GM18868 (cell line): Measurements from ENCODE around the gene KMT2E.
"Not testable (repeated sequence)": the region's sequence is repeated elsewhere in the genome, so short reads cannot be mapped to it uniquely, and the experiment has no call there.

ENCODE experiments used
- ATAC-seq: cut with Tn5 transposase; IDR thresholded peaks from one replicate; pipeline ENCODE4 v1.9.1; 2021; ENCODE audit warnings: mild to moderate bottlenecking, moderate library complexity; ENCODE audit not compliant: unreplicated experiment

KMT2E gene

GRCh38 chr7:105013816-105014692, at the start of gene KMT2E:
Gene KMT2E (plus strand): TSS chr7:105014205. CDS start chr7:105040953, 26,748 bp downstream.
- ATAC-seq = peak; percentile 26

- ATAC-seq = no peak
Observed at GRCh38 chr7:104964626-104965236, 49.3 kb upstream of the KMT2E start.

DNA sequence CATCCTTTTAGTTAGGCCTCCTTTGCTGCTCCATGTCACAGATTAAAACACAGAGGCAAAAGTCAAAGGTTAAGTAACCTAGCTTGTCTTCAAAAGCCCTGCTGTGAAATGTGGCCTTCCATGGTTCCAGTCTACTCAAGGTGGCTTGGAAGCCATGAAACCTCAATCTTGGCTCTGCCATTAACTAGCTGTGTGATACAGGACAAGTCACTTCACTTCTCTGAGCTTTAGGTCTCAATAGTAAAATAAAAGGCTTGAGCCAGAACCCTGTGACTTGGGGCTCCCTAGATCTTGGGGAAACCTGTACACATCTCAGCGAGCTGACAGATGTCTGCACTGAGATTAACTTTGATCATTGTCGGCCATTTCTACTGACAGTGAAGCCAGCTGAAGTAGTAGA, 48.0 kb upstream of the KMT2E start:
- no peak for ATAC-seq

- no peak for ATAC-seq
Observed at GRCh38 chr7:104967088-104967487, 46.9 kb upstream of the KMT2E start.

DNA sequence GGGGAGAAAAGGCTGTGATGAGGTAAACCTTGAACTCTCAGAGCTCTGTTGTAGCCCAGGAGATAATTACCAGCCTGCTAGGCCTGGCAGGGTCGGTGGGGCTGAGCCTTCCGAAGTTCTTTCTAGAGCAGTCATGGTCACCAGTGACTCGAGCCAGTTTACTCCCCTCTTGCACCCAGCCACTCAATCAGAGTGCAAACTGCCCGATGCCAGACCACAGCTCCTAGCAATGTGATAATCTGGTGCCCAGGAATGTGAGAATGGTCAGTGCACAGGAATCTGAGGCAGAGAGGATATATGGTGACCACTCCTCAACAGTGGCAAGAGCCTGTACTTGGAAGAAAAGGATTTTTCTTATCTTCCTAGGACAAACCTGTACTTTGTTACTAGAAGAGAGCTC, 46.4 kb upstream of the KMT2E start:
- no peak for ATAC-seq

DNA sequence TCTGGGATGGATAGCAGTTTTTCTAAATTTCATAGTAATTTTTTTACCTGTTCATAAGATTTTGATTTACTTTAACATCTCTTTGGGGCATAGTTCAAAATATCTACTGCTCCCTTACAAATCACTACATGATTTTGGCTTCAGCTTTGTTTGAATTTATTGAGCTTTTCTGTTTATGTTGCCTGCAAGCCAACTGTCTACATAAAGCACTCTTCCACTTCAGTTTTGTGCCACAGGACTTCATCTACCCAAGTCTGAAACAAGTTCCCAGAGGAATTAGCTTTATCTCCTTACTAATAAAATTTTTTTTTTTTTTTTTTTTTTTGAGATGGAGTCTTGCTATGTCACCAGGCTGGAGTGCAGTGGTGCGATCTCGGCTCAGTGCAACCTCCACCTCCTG, 45.4 kb upstream of the KMT2E start:
- no peak for ATAC-seq

- no peak for ATAC-seq
Observed at GRCh38 chr7:104969183-104969582, 44.8 kb upstream of the KMT2E start.

DNA sequence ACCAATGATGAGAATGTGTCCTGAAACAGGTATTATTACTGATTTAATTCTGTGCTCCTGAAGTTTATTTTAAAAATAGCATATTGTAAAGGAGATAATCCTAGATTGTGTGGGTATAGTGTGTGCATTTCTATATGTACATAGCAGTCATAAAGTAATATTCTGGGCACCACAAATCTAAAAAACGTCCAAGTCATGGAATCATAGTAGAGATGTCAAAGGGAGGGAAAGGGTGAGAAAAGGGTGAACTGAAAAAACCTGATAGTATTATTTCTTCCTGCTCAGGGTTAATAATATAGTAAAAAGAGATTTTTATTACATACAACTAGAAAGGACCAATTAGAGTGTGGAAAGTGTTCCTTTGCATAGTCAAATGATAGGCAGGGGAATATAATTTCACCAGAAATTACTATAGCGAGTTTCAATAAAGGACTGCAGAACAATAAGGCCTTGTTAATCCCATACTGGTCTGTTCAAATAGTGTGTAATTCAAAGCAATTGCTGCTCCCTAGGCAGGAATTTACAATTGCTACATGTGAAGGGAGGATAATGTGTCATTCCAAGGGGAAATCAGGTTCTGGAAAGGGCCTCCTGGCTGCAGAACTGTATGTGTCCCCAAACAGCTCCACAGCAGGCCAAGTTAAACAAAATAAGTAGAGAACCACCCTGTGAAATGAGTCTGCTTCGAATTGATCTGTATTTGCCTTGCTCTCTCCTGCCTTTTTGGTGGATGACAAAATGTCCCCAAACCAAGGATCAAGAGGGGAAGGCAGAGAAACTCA, 42.5 kb upstream of the KMT2E start:
- ATAC-seq = no peak

- ATAC-seq = no peak
Observed at GRCh38 chr7:104972500-104972899, 41.5 kb upstream of the KMT2E start.

- no peak for ATAC-seq
Observed at GRCh38 chr7:104973227-104973626, 40.8 kb upstream of the KMT2E start.

DNA sequence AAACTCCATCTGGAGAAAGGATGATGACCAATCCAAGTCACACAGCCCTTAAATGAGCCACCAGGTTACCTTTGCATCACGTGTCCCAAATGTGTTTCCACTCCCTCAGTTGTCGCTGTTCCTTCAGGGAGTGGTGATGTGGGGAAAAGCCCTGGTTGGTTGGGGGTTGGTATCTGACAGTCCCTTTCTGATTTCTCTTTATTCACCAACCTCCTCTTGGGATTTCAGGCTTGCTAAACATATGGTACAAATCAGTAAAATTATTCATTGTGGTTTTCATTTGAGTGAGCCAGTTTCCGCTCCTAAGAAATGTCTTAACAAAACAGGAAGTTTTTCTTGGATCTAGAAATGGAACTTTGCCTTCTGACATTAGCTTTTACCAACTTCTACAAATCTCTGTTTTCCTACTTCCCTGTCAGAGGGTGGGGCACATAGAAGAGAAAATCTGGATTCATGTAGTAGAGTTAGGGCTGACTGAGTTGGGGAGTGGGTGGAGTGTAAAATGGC, 40.0 kb upstream of the KMT2E start:
- no peak for ATAC-seq

DNA sequence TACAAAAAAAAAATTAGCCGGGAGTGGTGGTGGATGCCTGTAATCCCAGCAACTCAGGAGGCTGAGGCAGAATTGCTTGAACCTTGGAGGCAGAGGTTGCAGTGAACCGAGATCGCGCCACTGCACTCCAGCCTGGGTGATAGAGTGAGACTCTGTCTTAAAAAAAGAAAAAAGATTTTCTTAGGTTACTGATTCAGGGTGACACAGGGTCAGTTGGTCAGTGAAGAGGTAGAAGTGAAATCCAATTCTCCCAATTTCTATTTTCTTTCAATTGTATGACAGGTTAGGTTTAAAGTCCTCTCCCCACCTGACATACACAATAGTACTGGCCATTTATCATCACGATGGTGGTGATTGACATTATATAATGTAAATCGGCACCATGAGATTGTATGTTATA, 38.5 kb upstream of the KMT2E start:
- ATAC-seq = not testable (repeated sequence)

- ATAC-seq = no peak
Observed at GRCh38 chr7:104976966-104977636, 36.9 kb upstream of the KMT2E start.

DNA sequence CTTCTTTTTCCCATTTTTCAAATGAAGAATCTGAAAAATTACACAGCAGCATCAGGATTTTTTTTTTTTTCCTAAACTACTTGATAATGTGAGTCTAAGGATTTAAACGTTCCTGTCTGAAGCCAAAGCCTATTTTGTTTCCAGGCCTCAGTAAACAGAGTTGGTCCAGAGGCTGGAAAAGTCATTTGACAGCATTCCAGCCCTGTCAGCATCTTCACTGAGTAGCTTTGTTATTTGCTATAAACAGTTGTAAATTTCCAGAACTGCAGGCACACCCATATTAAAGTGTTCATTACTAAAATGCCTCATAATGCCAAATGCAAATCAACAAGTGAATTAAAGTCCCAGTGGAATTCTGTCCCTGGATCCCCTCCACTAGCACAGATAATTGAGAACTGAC, 35.5 kb upstream of the KMT2E start:
- ATAC-seq = no peak

- no peak for ATAC-seq
Observed at GRCh38 chr7:104979167-104979841, 34.7 kb upstream of the KMT2E start.

GRCh38 chr7:104980440-104980839, 33.6 kb upstream of the KMT2E start:
- ATAC-seq = no peak

- ATAC-seq = no peak
Observed at GRCh38 chr7:104980841-104981671, 32.9 kb upstream of the KMT2E start.

DNA sequence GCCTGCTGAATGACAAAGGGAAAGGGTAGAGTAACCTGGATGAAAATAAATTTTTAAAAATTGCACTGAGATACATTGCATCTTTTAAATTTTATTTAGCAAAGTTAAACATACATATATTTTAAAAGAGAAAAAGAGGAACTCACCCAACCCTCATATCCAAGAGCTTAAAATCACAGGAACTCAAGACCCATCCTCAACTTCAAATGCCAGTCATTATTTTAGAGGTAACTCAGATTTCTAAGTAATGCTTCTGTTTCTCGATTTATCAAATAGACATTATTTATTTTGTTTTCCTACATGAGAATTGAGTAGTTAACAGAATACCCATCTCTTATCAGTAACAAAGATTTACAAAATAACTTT, 32.4 kb upstream of the KMT2E start:
- ATAC-seq = no peak

DNA sequence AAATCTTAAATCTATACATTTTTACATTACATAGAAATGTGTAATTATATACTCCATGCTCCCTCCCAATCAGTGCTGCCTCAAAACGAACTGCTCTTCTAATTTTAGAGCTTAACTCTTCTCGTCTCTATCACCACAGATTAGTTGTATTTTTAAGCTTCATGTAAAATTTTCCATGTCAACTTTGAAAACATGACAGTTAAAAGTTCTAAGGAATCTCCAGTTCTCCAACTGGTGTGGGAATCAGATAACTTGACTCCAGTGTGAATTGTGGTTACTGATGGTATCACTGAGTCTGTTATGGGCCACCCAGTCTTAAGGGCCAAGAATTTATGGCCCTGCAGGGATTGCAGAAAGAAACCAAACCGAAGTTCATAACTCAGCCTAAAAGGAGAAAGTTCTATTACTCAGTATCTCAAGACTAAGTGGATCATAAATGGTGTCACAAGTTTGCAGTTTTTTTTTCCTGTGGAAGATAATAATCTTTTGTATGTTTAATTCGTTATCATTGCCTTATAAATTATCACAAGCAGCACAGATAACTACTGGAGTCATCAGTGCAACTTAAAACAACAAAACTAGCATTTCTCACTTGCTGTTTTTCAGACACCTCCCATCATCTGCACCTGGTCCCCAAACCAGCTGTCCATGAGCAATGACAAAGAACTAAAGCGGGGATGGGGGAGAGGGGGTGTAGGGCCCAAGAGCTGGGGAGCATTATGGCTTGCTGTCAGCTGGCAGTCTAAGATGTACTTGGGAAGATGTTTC, 31.5 kb upstream of the KMT2E start:
- ATAC-seq = no peak
